Neural progenitor cell (in vitro differentiated cells): ENCODE results near the gene DRC1.

Experiments used
- EZH2 ChIP-seq: fragments of 200-600 bp; sonication (generic); IDR thresholded peaks from 2 replicates; pipeline ENCODE4 v1.6.1; 2017; ENCODE audit warnings: antibody characterized with exemption, mild to moderate bottlenecking, moderate library complexity
- TF ChIP-seq, protein P1 (sequence below): fragments of 200-600 bp; sonication (generic); IDR thresholded peaks from 2 replicates; pipeline ENCODE4 v1.5.1; 2017; ENCODE audit warnings: antibody characterized with exemption, mild to moderate bottlenecking

DNA sequence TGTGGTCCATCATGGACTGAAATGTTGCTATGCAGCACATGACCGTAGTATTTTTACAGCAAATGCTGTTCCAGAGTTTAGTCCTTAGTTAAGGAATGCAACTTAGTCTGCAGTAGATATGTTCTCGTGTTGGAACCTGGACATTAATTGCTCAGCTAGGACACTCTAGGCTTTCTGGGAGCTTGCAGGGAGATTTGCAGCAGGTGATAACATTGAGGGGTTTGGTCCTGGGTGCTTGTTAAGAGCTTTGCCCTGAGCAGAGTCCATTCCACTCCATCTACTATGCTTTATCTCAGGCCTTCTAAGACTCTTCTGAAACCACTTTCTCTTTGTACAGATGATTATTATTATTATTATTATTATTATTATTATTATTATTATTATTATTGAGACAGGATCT, 27.1 kb downstream of the DRC1 start:
- TF ChIP-seq, protein P1, sequence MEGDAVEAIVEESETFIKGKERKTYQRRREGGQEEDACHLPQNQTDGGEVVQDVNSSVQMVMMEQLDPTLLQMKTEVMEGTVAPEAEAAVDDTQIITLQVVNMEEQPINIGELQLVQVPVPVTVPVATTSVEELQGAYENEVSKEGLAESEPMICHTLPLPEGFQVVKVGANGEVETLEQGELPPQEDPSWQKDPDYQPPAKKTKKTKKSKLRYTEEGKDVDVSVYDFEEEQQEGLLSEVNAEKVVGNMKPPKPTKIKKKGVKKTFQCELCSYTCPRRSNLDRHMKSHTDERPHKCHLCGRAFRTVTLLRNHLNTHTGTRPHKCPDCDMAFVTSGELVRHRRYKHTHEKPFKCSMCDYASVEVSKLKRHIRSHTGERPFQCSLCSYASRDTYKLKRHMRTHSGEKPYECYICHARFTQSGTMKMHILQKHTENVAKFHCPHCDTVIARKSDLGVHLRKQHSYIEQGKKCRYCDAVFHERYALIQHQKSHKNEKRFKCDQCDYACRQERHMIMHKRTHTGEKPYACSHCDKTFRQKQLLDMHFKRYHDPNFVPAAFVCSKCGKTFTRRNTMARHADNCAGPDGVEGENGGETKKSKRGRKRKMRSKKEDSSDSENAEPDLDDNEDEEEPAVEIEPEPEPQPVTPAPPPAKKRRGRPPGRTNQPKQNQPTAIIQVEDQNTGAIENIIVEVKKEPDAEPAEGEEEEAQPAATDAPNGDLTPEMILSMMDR = no peak
- TF ChIP-seq EZH2 = no peak
